ENCODE measurements around the gene ERP29.

DNA sequence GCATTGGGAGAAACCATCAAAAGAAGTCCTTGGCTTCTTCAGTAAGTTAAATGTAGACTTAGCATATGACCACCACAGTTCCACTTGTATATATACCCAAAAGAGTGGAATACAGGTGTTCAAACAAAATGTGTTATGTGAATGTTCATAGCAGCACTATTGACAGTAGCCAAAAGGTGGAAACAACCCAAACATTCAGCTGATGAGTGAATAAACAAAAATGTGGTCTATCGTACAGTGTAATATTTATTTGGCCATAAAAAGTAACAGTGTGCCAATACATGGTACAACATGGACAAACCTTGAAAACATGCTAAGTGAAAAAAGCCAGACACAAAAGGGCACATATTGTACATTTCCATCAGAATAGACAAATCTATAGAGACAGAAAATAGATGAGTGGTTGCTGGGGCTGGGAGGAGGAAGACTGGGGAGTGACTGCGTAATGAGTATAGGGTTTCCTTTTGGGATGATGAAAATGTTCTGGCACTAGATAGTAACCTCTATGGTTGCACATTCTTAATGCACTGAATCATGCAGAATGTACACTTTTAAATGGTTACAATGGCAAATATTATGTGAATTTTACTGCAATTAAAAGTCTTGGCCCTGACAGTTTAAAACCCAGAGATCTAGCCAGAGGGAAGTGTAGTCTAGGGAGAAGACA lies 5.5 kb downstream of the ERP29 start:
- TF ChIP-seq CTCF (IDR thresholded peaks at IDR 0.05) (no peak), POLR2A (IDR thresholded peaks at IDR 0.05) (no peak)
